Activated CD4-positive, CD25-positive, alpha-beta regulatory T cell (primary cell): ENCODE results near the gene PLXND1.
A peak's percentile ranks its signal among the peaks of the same experiment; 100 is the strongest.

ENCODE experiments used
- DNase-seq, 4 experiments: peaks; one replicate each; lab custom pipeline; 2025; lab: John Stamatoyannopoulos, UW

PLXND1 gene

DNA sequence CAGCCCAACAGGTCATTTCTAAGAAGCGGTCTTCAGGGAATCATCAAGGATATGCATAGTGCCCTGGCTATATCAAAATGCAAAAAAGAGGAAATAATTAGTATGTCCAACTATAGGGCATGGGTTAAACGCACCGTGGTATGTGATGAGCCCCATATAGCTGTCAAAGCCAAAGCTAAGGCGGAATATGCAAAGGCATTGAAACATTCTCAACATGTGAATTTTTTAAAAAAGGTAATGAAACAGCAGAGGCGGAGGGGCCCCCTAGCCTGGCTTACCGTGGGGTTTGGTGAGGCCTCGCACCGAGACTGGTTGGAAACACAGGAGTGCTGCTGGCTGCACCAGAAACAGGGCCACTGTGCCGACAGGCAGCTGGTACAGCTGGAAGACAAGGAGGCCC, 23.2 kb downstream of the PLXND1 start:
- DNase-seq, result no peak

GRCh38 chr3:129582799-129583198, 23.7 kb downstream of the PLXND1 start:
- no peak for DNase-seq

- DNase-seq, result no peak
Measured at GRCh38 chr3:129581623-129582022, 24.9 kb downstream of the PLXND1 start.

- no peak for DNase-seq
Measured at GRCh38 chr3:129579991-129580390, 26.5 kb downstream of the PLXND1 start.

GRCh38 chr3:129577925-129578786, 28.3 kb downstream of the PLXND1 start:
- no peak for DNase-seq

DNA sequence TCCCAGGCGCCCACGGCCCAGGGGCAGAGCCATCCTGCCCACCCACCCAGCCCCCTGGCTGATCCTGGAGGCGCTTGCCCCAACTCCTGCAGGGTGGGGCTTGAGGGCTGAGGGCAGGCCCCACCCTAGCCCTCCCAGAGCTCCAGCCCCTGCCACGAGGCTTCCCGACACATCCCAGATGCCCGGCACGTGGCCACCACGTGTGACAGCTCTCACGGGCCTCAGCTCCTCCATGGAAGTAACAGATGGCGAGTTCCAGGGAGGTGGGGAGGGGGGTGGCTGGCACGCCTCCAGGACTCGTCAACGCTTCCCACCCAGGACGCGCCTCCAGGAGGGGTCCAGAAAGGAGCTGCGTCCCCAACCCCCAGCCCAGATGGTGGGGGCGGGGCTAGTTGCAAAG, 29.1 kb downstream of the PLXND1 start:
- no peak for DNase-seq

GRCh38 chr3:129576514-129577352, 29.7 kb downstream of the PLXND1 start:
- peak in 2 of 4 experiments; percentile 40 for DNase-seq

- DNase-seq, result no peak
Measured at GRCh38 chr3:129575997-129576384, 30.5 kb downstream of the PLXND1 start.

- no peak for DNase-seq
Measured at GRCh38 chr3:129575233-129575996, 31.1 kb downstream of the PLXND1 start.

DNA sequence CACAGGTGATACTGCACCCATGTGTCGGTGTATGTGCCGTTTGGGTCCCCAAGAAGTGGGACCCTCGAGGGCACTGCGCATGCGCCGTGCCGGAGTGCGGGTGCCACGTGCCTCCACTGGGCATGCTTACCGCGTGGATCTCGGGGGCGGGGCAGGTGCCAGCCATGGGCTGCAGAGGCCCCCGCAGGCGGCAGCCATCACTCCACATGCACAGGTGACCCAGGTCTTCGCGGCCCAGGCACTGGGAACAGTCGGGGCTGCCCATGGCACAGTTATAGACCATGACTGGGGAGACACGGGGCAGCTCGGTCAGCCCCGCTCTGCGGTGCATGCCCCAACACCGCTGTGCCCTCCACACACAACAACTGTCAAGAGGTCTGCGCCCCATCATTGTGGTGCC, 32.3 kb downstream of the PLXND1 start:
- DNase-seq, result no peak

GRCh38 chr3:129573493-129573892, 33.0 kb downstream of the PLXND1 start:
- DNase-seq, result no peak

- DNase-seq, result no peak
Measured at GRCh38 chr3:129572603-129573002, 33.9 kb downstream of the PLXND1 start.

DNA sequence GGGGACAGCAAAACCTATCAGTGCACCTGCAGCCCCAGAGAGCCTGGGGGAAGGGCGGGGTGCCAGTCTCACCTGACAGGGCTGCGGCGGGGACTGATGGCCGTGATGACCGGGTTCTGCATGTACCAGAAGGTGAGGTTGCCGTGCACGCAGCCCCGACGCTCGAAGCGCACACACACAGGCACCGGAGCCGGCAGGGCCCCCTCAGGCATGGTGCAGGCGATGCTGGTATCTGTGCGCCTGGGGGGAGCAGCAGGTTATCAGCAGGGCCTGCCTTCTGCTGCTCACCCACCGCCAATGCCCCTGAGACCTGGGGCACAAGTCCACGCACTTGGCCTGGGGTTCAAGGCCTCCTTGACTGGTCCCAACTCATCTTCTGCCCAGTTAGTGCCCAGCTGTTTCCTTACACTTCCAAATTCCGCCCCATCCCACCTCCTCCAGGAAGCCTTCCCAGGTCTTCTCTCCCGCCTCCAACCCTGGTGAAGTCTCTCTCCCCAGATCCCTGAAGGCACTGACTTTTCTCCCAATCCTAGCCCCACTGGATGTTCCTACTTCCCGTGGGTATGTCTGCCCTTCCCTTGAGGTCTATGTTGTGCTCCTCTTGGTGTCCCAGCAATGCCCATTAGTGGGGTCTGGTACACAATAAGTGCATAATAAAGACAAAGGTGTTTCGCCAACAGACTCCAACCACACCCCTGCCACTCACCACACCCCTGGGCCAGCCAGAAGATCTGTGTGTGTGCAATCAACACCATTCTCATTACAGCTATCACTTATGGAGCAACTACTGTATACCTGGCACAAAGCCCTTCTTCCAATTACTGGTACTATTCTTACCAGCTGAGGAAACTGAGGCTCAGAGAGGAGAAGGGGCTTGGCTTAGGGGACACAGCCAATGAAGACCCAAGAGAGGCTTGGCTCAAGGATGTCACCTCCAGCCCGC, 34.6 kb downstream of the PLXND1 start:
- no peak for DNase-seq

GRCh38 chr3:129569856-129570255, 36.6 kb downstream of the PLXND1 start:
- DNase-seq, result no peak

DNA sequence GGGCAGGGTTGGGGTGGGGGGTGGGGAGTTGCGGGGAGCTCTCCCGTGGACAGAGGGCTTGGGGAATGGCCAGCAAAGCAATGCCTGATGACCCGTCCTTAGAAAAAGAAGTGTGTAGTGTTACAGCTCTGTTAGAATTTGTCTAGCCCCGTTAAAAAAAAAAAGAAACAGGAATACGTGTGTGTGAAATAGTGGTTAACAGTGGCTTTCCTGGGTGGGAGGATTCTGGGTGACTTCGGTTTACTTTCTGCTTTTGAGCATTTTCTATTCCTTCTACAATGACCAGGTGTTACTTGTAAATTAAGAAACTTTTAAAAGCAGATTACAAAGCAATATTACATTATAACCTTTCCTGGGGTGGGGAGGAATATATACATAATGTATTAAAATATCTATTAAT, 38.5 kb downstream of the PLXND1 start:
- DNase-seq, result no peak

DNA sequence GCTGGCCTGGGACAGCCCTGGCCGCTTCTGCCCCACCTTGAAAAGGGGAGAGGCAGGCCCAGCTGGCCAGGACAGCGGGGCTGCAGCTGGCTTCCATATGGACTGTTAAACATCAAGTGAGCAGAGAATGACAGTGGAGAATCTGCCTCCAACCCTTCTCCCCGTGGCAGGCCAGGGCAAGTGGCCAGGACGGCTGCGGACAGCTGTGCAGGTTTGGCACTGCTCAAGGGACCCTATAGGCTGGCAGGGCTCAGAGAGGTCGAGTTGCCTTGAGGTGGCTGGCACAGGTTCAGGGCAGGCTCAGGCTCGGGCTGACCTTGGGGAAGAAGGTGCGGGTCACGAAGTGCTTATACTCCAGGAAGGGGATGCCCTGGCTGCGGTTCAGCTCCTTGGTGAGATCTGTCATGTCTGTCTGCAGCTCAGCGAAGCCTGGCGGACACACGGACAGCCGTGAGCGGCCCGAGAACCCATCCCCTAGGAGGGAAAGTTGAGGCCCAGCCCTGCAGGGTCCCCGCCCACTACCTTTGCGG, 39.2 kb downstream of the PLXND1 start:
- no peak for DNase-seq

GRCh38 chr3:129565902-129566301, 40.6 kb downstream of the PLXND1 start:
- no peak for DNase-seq

- DNase-seq, result no peak
Measured at GRCh38 chr3:129564981-129565644, 41.4 kb downstream of the PLXND1 start.

DNA sequence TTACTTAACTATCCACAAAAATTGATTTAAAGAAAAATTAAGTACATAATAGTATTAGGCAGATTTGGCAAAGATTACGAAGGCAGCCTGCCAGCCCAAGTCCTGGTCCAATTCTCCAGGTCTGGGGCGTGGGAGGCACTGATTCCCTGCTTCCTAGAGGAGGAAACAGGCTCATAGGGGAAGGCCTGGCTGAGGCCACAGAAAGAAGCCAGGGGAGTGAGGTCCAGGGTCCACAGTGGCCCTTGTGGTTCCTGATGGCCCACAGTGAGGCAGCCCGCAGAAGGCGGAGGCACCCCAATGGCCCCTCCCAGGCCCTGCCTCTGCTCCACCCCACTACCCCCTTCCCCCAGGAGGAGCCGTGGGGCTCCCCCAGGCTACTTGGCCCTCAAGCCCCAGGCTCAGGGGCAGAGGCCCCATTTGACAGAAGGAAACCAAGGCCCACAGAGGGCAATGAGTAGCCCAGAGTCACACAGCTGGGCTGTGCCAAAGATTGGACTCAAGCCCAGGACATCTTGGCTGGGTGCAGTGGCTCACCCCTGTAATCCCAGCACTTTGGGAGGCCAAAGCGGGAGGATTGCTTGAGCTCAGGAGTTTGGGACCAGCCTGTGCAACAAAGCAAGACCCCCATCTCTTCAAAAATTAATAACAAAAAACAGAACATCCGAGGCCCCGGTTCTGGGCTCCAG, 42.5 kb downstream of the PLXND1 start:
- no peak for DNase-seq

DNA sequence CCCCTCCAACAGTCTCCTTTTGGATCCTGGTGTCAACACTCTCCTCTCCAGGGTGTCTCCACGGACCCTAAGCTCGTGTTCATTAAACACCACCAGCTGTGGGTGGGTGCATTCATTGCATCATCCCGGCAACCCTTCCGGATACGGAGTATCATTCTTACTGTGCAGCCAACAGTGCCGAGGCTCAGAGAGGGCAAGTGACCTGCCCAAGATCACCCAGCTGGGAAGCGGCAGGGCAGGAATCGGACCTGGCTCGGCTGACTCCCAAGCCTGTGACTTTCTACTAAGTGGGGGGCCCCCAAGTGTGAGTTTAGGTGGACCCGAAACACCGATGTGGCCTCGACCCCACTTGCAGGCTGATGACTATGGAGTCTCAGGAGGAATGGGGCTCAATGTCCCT, 43.1 kb downstream of the PLXND1 start:
- no peak for DNase-seq
